GM21529 (cell line): ENCODE measurements around the gene KNCN.

ENCODE experiments used
- ATAC-seq: cut with Tn5 transposase; IDR thresholded peaks from one replicate; pipeline ENCODE4 v1.9.1; 2021; ENCODE audit not compliant: unreplicated experiment

The KNCN gene

DNA sequence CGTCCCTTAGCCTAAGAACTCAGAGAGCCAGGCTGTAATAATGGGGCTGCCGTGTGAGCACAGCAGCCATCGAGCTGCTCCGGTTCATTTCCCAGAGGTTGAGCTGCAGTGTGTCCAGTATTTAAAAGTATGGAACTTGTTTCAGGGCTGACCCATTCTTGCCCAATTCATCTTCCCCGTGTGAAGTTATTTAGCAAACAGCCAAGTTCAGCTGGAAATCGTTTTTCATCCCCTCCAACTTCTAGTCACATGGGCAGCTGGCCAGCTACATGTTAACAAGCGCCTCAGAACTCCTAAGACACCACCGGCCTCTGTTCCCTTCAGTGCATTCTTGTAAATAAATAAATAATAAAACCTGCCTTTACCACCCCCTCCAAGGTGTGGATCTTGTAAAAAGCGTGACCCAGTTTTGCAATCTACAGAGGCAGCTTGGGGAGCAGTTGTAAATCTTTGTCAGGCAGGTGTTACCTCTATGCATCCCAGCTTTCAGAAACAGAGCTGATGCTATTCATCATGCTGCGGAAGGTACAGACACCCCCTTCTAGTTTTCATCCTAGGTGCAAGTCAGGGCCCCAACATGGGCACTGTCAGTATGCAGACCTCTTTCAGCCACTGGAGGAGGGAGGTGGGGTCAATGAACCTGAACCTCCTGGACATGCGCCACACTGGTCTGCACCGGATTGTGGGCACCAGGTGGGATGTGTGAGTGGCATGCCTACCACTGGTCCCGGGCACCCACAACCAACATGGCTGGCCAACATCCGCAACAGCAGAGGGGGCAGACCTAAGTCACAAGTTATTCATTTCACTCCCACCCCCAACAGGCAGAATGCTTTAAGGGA lies 18.7 kb upstream of the KNCN start:
- ATAC-seq = no peak

DNA sequence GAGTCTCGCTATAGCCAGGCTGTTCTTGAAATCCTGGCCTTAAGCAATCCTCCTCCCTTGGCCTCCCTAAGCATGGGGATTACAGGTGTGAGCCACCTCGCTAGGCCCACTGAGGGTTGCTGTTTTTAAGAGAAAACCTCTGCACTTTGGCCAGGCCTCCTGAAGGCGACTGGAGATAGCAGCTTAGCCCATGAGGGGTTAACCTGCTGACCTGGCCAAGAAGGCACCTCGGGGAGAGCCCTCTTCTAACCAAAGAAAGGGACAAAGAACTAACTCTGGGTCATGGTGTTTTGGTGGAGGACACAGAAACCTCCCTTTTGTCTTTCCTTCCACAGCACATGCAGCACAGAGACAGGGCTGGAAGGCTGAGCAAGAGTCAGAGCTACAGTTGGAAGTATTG lies 17.7 kb upstream of the KNCN start:
- no peak for ATAC-seq

DNA sequence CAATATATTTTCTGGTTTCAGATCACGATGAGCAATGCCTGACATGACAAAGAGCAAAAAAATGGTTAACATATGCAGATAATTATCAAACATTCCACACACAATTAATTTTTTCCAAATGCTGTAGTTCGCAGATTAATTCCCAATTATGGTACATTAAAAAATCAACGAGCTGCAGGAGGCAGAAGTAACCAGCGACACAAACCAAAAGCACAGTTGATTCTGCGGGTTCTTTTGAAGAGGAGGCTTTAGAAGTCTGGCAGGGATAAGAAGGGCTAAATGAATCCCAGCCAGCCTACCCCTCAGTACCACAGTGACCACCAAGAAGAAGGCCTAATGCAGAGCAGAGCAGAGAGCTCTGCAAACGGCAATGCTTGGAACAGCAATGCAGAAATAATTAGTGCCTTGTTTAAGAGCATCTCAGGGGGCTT lies 17.0 kb upstream of the KNCN start:
- no peak for ATAC-seq

DNA sequence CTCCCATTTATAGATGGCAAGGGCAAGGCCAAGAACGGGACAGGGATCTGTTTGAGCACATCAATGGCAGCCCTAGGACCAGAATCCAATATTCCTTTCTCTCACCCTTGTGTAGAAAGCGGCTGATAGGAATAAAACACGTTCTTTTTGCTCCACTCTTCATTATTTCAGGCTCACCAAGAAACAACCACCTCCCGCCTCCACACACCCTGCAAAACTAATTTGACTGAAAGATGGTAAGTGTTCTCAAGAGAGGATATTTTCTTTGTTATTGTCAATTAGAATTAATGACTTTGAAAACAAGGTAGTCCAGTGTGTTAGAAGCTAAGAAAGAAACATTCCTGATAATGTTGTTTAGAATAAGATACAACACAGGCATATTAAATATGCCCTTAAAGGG lies 11.9 kb upstream of the KNCN start:
- no peak for ATAC-seq

DNA sequence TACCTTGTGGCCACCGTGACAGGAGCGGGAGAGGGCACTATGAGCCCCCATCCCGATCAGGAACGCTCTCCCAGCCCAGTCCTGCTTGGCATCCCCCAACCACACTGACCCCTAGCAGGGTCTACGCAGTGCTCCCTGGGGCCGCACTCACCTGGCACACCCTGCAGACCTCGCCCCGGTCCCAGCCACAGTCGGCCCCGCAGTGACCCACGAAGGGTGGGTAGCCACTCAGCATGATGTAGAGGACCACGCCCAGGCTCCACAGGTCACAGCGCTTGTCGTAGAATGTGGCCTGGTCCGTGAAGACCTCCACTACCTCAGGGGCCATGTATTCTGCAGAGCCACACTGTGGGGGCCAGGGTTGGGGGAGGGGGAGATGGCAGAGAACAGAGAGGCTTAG lies 11.1 kb upstream of the KNCN start:
- no peak for ATAC-seq

DNA sequence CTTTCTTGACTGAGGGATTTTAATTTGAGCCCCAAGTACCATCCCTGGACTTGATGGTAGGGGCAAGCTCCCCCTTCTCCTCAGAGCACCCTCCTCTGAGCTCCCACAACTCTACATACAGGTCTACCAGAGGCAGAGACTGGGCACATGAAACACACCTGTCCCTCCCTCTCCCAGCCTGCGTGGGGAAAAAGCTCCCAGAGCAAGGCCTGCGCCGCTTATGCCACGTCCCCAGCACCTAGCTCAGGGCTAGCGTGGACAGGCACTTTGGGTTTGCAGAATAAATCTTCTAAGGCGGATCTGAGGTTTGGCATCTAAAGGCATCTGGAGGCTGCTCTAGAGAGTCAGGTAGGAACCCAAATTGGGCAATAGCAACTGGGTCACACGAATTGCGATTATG lies 7.5 kb upstream of the KNCN start:
- no peak for ATAC-seq

DNA sequence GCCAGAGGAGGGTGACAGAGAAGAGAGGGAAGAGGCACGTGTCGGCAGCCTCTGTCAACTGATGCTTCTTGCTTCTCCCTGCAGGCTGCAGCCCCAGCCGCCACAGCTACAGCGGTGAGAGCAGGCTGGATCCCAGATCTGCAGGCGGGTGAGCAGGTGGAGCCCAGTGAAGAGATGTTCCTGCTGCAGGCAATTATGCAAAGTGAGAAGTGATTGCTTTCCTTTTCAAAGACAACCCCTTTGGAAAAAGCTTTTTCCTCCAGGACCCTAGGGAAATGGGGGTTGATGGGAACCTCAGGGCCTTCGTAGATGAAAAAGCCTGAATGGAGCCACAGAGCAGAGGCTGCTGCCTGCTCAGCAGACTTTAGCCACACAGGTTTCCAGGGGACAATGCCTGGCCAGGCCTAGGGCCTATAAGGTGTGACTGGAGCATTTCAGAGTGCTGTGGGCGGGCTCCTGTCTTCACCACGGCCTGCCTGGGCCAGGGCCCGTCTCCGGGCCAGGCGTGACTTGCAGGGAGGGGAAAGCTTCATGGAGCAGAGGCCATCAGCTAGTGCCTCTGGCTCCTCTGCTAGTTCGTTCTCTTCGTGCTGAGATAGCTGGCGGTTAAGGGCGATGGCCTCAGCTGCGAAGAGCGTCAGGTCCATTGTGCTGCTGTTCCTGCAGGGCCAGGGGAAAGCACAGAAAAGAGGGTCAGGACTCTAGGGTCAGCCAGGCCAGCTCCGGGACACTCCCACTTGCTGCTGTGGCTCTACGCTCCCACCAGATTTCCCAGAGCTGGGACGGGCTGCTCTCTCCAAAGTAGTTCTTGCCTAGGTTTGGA lies 6.9 kb upstream of the KNCN start:
- ATAC-seq = no peak

DNA sequence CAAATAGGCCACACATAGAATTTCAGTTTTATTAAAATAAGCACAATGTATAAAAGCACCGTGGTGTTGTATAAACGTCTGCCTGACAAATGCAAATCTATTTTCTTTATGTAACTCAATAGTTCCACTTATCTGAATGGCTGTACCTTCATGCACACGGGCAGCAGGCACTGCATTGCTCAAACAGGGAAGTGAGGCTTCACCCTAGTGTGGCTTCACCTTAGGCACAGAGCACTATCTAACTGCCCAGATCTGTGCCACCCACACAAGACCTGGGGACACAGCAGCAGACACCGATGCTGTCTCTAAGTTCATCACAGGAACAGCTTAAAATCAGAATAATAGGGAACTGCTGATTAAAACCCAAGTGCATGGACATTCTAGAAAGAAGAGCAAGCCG lies 6.0 kb upstream of the KNCN start:
- no peak for ATAC-seq

DNA sequence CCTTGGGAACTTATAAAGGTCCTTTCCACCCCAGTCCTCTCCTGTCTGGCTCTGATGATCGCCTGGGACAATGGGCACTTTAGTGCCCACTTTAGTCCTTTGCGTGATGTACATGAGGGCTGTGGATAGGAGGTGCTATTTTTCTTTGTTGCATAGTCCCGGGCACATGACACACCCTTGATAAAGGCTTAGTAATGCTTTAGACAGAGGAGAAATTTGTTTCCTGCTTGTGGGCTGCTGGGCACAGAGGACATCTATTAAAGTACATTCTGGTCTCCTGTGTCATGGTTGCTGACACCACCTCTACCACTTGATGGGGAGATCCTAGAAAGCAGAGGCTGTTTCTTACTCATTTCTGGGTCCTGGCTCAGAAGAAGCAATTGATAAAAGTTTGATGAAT lies 5.4 kb upstream of the KNCN start:
- ATAC-seq = no peak

DNA sequence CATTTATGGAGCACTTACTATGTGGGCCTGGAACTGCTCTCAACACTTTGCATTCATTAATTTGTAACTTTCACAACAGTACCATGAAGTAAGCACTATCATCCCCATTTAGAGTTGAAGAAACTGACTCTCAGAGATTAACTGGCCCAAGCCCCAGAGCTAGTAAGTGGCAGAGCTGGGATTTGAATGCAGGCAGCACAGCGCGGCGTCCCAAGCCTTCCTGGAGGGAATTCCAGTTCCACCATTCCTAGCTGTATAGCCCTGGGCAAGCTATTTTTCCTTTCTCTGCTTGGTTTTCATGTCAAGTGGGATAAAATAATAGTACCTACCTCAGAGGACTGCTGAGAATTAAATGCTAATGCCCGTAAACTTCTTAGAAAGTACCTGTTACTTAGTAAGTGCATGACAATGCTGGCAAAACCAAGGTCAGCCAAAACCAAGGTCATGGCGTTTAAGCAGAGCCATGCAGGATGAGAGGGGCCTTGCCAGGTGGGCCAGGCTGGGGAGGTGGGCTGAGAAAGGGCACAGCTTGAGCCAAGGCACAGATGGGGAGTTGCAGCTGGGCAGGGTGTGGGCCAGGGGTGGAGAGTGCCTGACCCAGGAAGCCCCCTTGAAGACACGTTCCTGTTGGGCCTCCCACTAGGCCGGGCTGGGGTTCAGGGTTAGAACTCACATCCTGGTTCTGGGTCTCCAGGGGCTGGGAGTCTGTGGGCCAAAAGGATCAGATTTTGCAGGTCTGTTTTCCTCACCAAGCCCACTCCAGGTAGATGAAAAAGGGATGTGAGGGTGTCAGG lies 4.6 kb upstream of the KNCN start:
- ATAC-seq = no peak

DNA sequence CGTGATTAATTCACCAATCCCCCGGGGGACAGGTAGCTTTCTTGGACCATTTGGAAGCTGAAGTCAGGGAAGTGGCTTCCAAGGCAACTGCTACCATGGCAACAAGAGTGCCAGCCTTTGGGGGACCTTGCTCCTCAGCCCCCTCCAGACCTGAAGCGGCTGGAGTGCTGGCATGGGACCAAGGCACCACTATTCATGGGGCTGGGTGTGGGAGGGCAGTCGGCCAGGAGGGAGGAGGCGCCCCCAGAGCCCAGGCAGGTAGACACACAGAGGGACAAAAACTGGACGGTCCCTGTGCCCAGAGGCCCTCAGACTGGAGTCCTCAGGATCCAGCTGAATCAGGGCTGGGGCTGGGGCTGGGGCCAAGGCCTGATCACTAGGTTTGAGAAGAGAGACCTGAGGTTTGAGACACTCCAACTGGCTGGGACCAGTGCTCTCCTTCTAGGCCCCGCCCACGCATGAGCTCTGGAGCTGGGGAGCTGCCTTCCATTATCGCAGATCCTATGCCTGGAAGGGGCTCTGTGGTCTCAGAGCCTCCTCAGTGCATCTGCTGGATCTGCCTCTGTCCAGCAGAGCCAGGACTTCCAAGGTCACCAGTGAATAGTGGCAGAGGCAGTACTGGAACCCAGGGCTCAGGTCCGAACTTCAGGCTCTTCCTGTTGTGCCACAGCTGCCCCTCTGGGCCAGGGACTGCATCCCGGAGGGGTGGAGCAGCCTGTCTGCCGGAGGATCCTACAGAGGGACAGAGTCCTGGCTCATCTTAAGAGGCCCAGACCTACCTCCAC lies 3.3 kb upstream of the KNCN start:
- ATAC-seq = no peak

DNA sequence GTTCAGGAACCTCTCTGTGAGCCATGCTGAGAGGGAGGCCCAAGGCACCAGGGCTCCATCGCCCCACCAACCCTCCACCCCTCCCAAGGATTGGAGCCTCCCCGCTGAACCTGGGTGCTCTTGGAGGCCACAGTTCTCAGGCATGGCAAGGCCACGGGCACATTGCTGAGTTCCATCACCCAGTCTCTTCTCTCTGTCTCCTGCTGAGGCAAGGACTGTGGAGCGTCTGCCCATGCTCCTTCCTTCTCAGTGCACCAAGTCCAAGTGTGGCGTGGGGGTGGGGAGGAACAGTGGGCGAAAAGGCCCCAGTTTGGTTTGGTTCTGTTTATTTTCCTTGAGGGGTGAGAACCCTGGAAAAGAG lies 2.8 kb upstream of the KNCN start:
- ATAC-seq = no peak

DNA sequence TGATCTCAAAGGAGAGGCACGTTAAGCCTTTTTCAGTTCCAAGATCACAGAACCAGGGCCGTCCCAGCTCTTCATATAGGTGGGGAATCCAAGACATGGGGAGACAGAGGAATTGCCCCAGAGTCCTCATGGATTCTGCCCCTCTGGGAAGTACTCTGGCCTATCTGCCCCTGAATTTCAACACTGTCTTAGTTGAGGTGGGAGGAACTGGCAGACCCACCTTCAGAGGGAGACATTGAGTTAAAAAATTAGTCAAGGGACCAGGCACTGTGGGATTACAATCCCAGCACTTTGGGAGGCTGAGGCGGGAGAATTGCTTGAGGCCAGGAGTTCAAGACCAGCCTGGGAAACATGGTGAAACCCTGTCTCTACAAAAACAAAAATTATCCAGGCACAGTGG lies 2.1 kb upstream of the KNCN start:
- no peak for ATAC-seq

DNA sequence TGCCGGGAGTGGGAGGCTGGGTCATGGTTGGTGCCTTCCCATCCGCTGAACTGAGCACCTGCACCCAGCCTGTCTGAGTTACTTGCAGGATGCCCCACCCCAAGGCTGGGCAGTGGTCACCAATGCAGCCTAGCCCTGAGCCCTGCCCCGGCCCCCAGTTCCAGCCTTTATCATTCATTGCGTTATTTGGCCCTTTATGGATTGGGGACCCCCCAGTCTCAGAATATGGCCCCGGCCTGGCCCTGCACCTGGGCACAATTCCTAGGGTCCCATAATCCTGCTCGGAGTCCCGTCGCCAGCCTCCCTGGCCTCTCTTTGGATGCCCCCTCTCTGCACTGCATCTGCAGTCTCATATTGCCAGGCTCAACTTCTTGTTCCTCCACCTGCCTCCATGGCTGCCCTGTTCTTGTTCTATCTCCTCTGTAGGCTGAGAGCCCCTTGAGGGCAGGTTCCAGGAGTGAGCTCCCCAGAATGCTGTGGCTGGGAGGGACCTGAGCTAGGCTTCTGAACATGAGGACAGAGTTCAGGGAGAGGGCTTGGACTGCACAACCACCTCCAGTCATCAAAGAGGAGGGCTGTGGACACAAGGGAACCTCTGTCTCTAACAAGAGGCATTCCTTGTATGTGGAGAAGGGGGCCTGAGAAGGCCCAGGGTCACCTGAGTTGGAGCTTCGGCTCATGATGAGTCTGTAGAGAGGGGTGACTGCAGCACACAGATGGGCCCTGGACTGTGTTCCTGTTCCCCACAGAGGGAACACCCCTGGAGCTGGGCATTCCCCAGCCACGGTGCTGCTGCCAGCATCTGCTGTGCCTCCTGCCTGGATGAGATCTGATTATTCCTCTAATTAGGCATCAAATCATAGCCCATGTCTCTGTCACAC lies 1.1 kb upstream of the KNCN start:
- ATAC-seq = no peak

DNA sequence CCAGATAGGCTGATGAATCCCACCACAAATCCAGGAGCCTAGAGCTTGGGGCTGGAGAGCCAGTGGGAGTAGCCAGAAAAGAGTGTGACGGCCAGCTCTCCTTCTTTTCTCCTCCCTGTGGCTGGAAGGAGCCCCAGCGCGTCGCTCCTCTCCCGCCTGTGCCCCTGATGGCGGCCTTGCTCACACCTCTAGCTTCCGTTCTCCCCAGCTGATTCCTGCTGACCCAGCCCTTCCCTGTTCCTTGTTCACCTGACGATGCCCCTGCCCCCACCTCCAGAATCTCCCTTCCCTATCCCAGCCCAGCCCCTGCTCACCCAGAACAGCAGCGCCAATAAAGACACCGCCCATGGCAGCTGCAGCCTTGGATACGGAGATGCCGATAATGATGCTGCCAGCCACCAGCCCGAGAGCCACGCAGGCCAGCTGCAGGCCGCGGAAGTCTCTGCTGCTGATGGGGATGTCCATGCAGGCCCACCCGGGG lies 656 bp downstream of the KNCN start:
- ATAC-seq = no peak

DNA sequence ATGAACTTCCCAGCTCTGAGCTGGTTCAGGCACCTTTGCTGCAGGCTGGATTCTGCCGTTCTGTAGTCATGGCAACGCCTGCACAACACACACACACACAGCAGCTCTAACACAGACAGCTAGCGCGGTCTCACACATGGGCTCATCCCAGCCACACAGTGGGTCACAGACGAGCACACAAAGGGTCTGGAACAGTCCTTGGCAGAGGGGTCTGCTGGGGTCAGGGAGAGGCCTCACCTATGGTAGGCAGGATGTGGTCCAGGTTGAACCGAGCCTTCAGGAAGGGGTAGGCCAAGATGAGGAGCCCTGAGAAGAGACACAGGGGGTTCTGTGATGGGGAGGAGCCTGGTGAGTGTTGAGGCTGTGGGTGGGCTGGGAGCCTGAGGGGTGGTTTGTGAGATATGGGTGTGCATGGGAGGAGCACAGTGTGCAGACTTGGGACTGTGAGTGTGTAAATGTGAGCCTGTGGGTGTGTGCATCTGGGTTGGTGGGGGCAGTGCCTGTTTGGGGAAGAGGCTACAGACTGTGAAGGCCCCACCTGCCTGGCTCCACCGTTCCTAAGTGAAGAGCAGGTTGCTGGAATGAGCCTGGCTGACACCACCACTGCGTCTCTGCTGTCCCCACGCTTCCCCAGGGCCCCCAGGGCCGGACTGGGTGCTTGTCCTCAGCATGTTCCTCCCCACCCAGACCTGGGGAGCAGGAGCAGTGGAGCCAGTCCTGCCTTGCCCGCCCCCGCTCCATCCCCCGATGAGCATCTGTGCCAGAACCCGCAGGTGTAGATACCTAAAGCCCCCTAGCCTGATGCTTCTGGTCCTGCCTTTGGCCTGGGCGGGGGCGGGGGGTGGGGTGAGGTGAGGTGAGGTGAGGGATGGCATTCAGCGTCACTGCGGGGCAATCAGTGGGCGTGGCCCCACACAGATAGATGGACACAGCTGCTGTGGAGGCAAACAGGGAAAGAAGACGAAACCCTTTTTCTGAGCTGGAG lies 1.5 kb downstream of the KNCN start:
- ATAC-seq = no peak

DNA sequence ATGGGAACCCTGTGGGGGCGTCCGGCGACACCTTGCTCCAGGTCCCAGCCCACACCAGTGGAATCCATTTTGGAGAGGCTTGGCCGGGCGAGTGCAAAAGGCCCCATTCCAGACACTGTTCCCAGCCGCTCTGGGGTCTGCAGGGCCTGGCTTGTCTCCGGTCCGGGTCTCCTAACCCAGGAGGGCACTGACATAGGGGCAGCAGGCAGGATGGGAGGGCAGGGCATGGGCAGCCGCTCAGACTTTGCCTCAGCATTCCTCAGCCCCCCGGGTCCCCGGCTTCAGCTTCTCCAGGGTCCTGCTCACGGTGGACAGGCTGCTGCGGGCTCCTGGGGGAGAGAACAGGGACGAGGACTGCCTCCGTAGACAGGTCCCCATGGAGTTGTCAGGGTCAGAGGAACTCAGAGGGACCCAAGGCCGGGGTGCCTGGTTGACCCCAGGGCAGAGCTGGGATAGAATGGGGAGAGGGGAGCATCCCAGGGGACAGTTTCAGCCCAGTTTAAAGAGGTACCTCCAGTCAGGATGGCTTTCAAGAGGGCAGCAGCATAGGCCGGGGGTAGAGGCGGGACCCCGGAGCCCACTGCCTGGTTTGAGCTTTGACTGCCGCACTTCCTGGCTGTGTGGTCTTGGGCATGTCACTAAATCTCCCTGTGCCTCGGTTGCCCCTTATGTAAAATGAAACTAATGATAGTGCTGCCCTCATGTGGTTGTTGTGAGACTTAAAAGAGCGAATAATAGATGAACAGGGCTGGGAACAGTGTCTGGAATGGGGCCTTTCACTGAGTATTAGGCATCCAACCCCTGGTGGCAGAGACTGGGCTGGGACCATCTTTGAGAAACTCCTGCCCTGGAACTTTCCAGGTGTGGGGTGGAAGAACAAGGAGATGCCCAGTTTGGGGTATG lies 3.7 kb downstream of the KNCN start:
- no peak for ATAC-seq

DNA sequence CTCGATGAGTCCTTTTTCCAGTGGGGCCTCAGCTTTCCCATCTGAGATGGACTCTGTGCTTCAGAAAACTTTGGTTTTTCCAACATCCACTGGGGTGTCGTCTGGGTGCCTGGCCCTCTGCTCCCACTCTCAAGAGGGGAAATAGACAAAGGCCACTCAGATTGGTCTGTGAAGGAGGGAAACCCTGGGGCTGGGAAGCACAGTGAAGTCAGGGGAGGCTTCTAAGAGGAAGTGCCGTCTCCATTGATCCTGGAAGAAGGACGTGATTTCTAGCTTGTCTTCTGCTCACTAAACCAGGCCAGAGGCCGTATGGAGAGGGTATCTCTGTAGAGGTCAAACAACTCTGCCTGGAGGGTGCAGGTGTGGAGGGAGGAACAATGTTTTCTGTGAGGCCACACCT lies 5.2 kb downstream of the KNCN start:
- ATAC-seq = no peak
